Hepatocyte (in vitro differentiated cells): Measurements from ENCODE around the gene TENM4.

Experiments used
- EZH2 ChIP-seq: fragments of 200-600 bp; sonication (generic); IDR thresholded peaks from 2 replicates; pipeline ENCODE4 v1.6.1; 2016; ENCODE audit warnings: antibody characterized with exemption, mild to moderate bottlenecking, borderline replicate concordance
- TF ChIP-seq, protein P1 (sequence below): fragments of 200-600 bp; sonication (generic); IDR thresholded peaks from 2 replicates; pipeline ENCODE4 v1.5.1; 2016; ENCODE audit warnings: antibody characterized with exemption, mild to moderate bottlenecking; ENCODE audit not compliant: poor library complexity

- TF ChIP-seq, protein P1, sequence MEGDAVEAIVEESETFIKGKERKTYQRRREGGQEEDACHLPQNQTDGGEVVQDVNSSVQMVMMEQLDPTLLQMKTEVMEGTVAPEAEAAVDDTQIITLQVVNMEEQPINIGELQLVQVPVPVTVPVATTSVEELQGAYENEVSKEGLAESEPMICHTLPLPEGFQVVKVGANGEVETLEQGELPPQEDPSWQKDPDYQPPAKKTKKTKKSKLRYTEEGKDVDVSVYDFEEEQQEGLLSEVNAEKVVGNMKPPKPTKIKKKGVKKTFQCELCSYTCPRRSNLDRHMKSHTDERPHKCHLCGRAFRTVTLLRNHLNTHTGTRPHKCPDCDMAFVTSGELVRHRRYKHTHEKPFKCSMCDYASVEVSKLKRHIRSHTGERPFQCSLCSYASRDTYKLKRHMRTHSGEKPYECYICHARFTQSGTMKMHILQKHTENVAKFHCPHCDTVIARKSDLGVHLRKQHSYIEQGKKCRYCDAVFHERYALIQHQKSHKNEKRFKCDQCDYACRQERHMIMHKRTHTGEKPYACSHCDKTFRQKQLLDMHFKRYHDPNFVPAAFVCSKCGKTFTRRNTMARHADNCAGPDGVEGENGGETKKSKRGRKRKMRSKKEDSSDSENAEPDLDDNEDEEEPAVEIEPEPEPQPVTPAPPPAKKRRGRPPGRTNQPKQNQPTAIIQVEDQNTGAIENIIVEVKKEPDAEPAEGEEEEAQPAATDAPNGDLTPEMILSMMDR: no peak
- no peak for TF ChIP-seq EZH2
Measured at GRCh38 chr11:79078456-79078855, 362.4 kb downstream of the TENM4 start.
